Fibroblast of mammary gland (primary cell): ENCODE results near the gene LRRC3C.

Experiments used
- DNase-seq: peaks from one replicate; pipeline ENCODE4 v3.0.0-alpha.2; 2010; ENCODE audit warnings: low read depth
- H3K4me3 ChIP-seq: 2 replicates; pipeline ENCODE4 v1.5.1; 2011; ENCODE audit warnings: low read depth, mild to moderate bottlenecking, low read length, moderate library complexity; ENCODE audit not compliant: control insufficient read depth
- CTCF ChIP-seq: conservative IDR thresholded peaks from 2 replicates; pipeline ENCODE4 v1.5.1; 2011; ENCODE audit warnings: low read depth, low read length, inconsistent platforms; ENCODE audit not compliant: control insufficient read depth, insufficient read depth

LRRC3C gene

GRCh38 chr17:39903158-39903884 is 24.2 kb upstream of the LRRC3C start:
- TF ChIP-seq CTCF: no peak
- peak; percentile 78 for DNase-seq
- no peak overlapping the region for H3K4me3 ChIP-seq

GRCh38 chr17:39904990-39905288 is 22.6 kb upstream of the LRRC3C start:
- H3K4me3 ChIP-seq: no peak overlapping the region
- no peak for TF ChIP-seq CTCF
- no peak for DNase-seq

- no peak overlapping the region for H3K4me3 ChIP-seq
- no peak for DNase-seq
- no peak for TF ChIP-seq CTCF
Observed at GRCh38 chr17:39908789-39909352, 18.7 kb upstream of the LRRC3C start.

- DNase-seq: no peak
- H3K4me3 ChIP-seq: no peak overlapping the region
- TF ChIP-seq CTCF: no peak
Observed at GRCh38 chr17:39913989-39914388, 13.5 kb upstream of the LRRC3C start.

- TF ChIP-seq CTCF: no peak
- H3K4me3 ChIP-seq: no peak overlapping the region
- DNase-seq: no peak
Observed at GRCh38 chr17:39915559-39915958, 12.0 kb upstream of the LRRC3C start.

GRCh38 chr17:39916918-39917317 is 10.6 kb upstream of the LRRC3C start:
- TF ChIP-seq CTCF: peak; percentile 32
- peak; percentile 28 for DNase-seq
- H3K4me3 ChIP-seq: no peak overlapping the region
